Panc1 (cell line): ENCODE measurements around the gene CIAO2B. TPM values are rescaled to one million over a fixed set of nuclear protein-coding genes. Genes with fewer than 3 reads are reported as not detected.

Source experiments
- ATAC-seq: fragments of 200-7000 bp; cut with Tn5 transposase; 2 replicates; pipeline ENCODE4 v1.9.1; 2020; ENCODE audit warnings: mild to moderate bottlenecking, moderate library complexity
- BruUV-seq: library from RNA; stranded (reverse); fragments of 400-500 nt; replicated peaks from 2 replicates; lab custom pipeline; 2021; lab: Mats Ljungman, UMichigan
- CTCF ChIA-PET: fragments of 300-600 bp; sonication (Branson Sonifier 250); formaldehyde crosslinking; loops from one replicate; lab custom pipeline; 2022; ENCODE audit warnings: antibody characterized with exemption; lab: Charles Lee
- POLR2A ChIA-PET: fragments of 300-600 bp; sonication (Branson Sonifier 250); formaldehyde crosslinking; loops from one replicate; lab custom pipeline; 2022; ENCODE audit warnings: antibody characterized with exemption; lab: Charles Lee
- DNase-seq: peaks from one replicate; pipeline ENCODE4 v3.0.0-alpha.2; 2010; ENCODE audit warnings: low read depth, low spot score
- H3K27ac ChIP-seq: 2 replicates; pipeline ENCODE4 v1.5.1; 2011; ENCODE audit warnings: mild to moderate bottlenecking, low read length, inconsistent platforms
- H3K27me3 ChIP-seq: fragments of 200-500 bp; sonication (Bioruptor generic); 2 replicates; pipeline ENCODE4 v1.6.0; 2014; ENCODE audit warnings: low read length, inconsistent platforms; ENCODE audit not compliant: control insufficient read depth, insufficient read depth
- H3K36me3 ChIP-seq: fragments of 200-500 bp; sonication (Bioruptor generic); 2 replicates; pipeline ENCODE4 v1.5.1; 2014; ENCODE audit warnings: inconsistent platforms, mild to moderate bottlenecking, low read length, moderate library complexity; ENCODE audit not compliant: control insufficient read depth, insufficient read depth
- H3K4me1 ChIP-seq: 2 replicates; pipeline ENCODE4 v1.5.1; 2011; ENCODE audit warnings: inconsistent platforms, mild to moderate bottlenecking, low read length, moderate library complexity; ENCODE audit not compliant: control insufficient read depth, insufficient read depth
- H3K4me3 ChIP-seq, 2 experiments: 2 replicates each; pipeline ENCODE4 v1.5.1; 2011 to 2012; ENCODE audit warnings: low read depth in 2 of 2, low read length in 2 of 2, mild to moderate bottlenecking in 2 of 2, inconsistent platforms in 1 of 2, moderate library complexity in 1 of 2
- H3K9me3 ChIP-seq: fragments of 200-500 bp; sonication (Bioruptor generic); 2 replicates; pipeline ENCODE4 v1.5.1; 2014; ENCODE audit warnings: low read depth, mild to moderate bottlenecking, inconsistent platforms, low read length, moderate library complexity; ENCODE audit not compliant: control insufficient read depth, insufficient read depth
- CTCF ChIP-seq: fragments of 450-650 bp; IDR thresholded peaks from 2 replicates; pipeline ENCODE4 v1.5.1; 2017; ENCODE audit warnings: mild to moderate bottlenecking
- POLR2AphosphoS5 ChIP-seq: IDR thresholded peaks from 2 replicates; pipeline ENCODE4 v1.6.1; 2012; ENCODE audit warnings: mild to moderate bottlenecking, low read depth, low read length, moderate library complexity
- REST ChIP-seq, 2 experiments: IDR thresholded peaks; 2 replicates each; pipeline ENCODE4 v1.6.1; 2011 to 2012; ENCODE audit warnings: low read depth in 2 of 2, control low read depth in 1 of 2, low read length in 1 of 2, mild to moderate bottlenecking in 1 of 2, moderate library complexity in 1 of 2; ENCODE audit not compliant: insufficient read depth in 1 of 2
- SIN3A ChIP-seq: IDR thresholded peaks from 2 replicates; pipeline ENCODE4 v1.6.1; 2012; ENCODE audit warnings: low read depth, mild to moderate bottlenecking, low read length, moderate library complexity, borderline replicate concordance; ENCODE audit not compliant: insufficient read depth
- TCF7L2 ChIP-seq: IDR thresholded peaks from 2 replicates; pipeline ENCODE4 v1.6.1; 2011; ENCODE audit warnings: mild to moderate bottlenecking, low read depth, low read length, inconsistent platforms
- in situ Hi-C: cut with HindIII; loops from 2 replicates; pipeline ENCODE4 v1.10.0; 2016; ENCODE audit warnings: low sequenced_read_pairs, low pct_unique_long_range_greater_than_20kb
- intact Hi-C: fragments of 100-400 bp; cut with micrococcal nuclease; formaldehyde crosslinking; loops from one replicate; pipeline ENCODE4 v1.10.0; 2022; ENCODE audit not compliant: unreplicated experiment
- total RNA-seq: library from RNA; stranded (reverse); gene quantifications from one replicate; pipeline ENCODE4 v1.2.1, GENCODE V29; 2021; ENCODE audit not compliant: unreplicated experiment

CIAO2B gene
- total RNA-seq, 1 experiment from 2014 or later = 96.6 TPM

- intact Hi-C loops (no loop called here), in situ Hi-C loops (no loop called here)
- Histone ChIP-seq H3K36me3 (no peaks in the 10 kb centered on the region), H3K4me3 (no peak overlapping the region), H3K27me3 (no peaks in the 10 kb centered on the region), H3K4me1 (no peaks in the 10 kb centered on the region), H3K27ac (no peak overlapping the region), H3K9me3 (no peaks in the 10 kb centered on the region)
- TF ChIP-seq REST (IDR thresholded peaks at IDR 0.05; ENCODE audit: insufficient read depth in 1 of 2, low read depth in 2 of 2, low read length in 1 of 2) (no peak), TCF7L2 (no peak), CTCF (no peak), SIN3A (no peak), POLR2AphosphoS5 (no peak)
- BruUV-seq = no TSS peak
- ATAC-seq = no peak
- ChIA-PET CTCF (no interaction called here), POLR2A (no interaction called here)
- DNase-seq = no peak
These were observed 17.7 kb downstream of the CIAO2B start for GRCh38 chr16:66916518-66916917.

- BruUV-seq = no TSS peak
- DNase-seq = no peak
- TF ChIP-seq CTCF (no peak), POLR2AphosphoS5 (no peak), SIN3A (no peak), REST (IDR thresholded peaks at IDR 0.05; ENCODE audit: insufficient read depth in 1 of 2, low read depth in 2 of 2, low read length in 1 of 2) (no peak), TCF7L2 (no peak)
- Histone ChIP-seq H3K9me3 (no peaks in the 10 kb centered on the region), H3K4me3 (no peak overlapping the region), H3K27me3 (no peaks in the 10 kb centered on the region), H3K4me1 (no peaks in the 10 kb centered on the region), H3K36me3 (no peaks in the 10 kb centered on the region), H3K27ac (no peak overlapping the region)
- ChIA-PET CTCF (no interaction called here), POLR2A (no interaction called here)
- ATAC-seq = no peak
- intact Hi-C loops = no loop called here
- in situ Hi-C loops = no loop called here
These were observed 19.2 kb downstream of the CIAO2B start for GRCh38 chr16:66915041-66915440.
